Osteoblast (primary cell): Measurements from ENCODE around the gene CFI. TPM values are rescaled to one million over a fixed set of nuclear protein-coding genes. Genes with fewer than 3 reads are reported as not detected.

Experiments
- total RNA-seq: library from RNA; depleted of rRNA; stranded (reverse); fragments of >200 nt; gene quantifications from 2 replicates; pipeline ENCODE4 v1.2.3, GENCODE V29; 2012

The CFI gene
- total RNA-seq, 1 donor = 27.9 TPM

Other genes with a start within 250 kb of the CFI start
- 22.8 and 36.5 TPM in 2 replicates for gene MCUB, start 241.8 kb downstream of the CFI start, total RNA-seq
- 25.3 and 27.1 TPM in 2 replicates for gene CASP6, start 98.6 kb downstream of the CFI start, total RNA-seq
- 16.3 and 17.1 TPM in 2 replicates for gene PLA2G12A, start 71.9 kb downstream of the CFI start, total RNA-seq
- 2.9 and 4.7 TPM in 2 replicates for gene GAR1, start 13.8 kb upstream of the CFI start, total RNA-seq
- under 0.01 TPM in 1 of 2 replicates, not detected in the other for gene RRH, start 26.0 kb upstream of the CFI start, total RNA-seq
- under 0.01 and 0.29 TPM in 2 replicates for gene LRIT3, start 46.1 kb upstream of the CFI start, total RNA-seq
- gene EGF, start 110.9 kb upstream of the CFI start, total RNA-seq = 0.36 and 1.2 TPM in 2 replicates